Thyroid gland (tissue), 4 donors: ENCODE data around the gene PIK3R5. TPM values are rescaled to one million over a fixed set of nuclear protein-coding genes. Genes with fewer than 3 reads are reported as not detected.

ENCODE experiments used
- DNase-seq, 2 donors: peaks; one replicate each; pipeline ENCODE4 v3.0.0-alpha.2; 2019
- H3K27ac ChIP-seq, 3 donors: fragments of 200-600 bp; sonication (generic); 1 replicate in 2 of 3; 2 replicates in 1 of 3; pipeline ENCODE4 v1.5.1; 2016 to 2019; ENCODE audit warnings: mild to moderate bottlenecking in 1 of 3, moderate library complexity in 1 of 3
- H3K27me3 ChIP-seq: fragments of 200-600 bp; sonication (generic); one replicate; pipeline ENCODE4 v1.5.1; 2019
- H3K36me3 ChIP-seq, 2 donors: fragments of 200-600 bp; sonication (generic); one replicate each; pipeline ENCODE4 v1.5.1; 2016 to 2019
- H3K4me1 ChIP-seq, 2 donors: fragments of 200-600 bp; sonication (generic); one replicate each; pipeline ENCODE4 v1.5.1; 2017 to 2019
- H3K4me3 ChIP-seq, 3 donors: fragments of 200-600 bp; sonication (generic); replicated peaks in 1 of 3; 1 replicate in 2 of 3; 2 replicates in 1 of 3; pipeline ENCODE4 v1.5.1; 2016; ENCODE audit warnings: mild to moderate bottlenecking in 1 of 3
- H3K9me3 ChIP-seq: fragments of 200-600 bp; sonication (generic); one replicate; pipeline ENCODE4 v1.5.1; 2017
- CTCF ChIP-seq, 6 experiments: fragments of 200-600 bp in 3 of 6; fragments of 450-650 bp in 3 of 6; sonication (generic) in 3 of 6; IDR thresholded peaks; one replicate each; pipeline ENCODE4 v1.5.1; 2016 to 2019; ENCODE audit warnings: antibody characterized with exemption in 6 of 6, mild to moderate bottlenecking in 2 of 6, inconsistent platforms in 1 of 6, moderate library complexity in 1 of 6
- POLR2A ChIP-seq, 2 donors: fragments of 450-650 bp; IDR thresholded peaks; one replicate each; pipeline ENCODE4 v1.6.1; 2017; ENCODE audit warnings: antibody characterized with exemption in 2 of 2, mild to moderate bottlenecking in 2 of 2, moderate library complexity in 1 of 2
- WGBS, 2 donors: methylation state at CpG; one replicate each; pipeline ENCODE4 v1.1.5; 2017; 5-methylcytosine and 5-hydroxymethylcytosine counted together
- intact Hi-C: fragments of 100-400 bp; cut with DNase I; formaldehyde crosslinking; loops from one replicate; pipeline ENCODE4 v1.15.1; 2023
- total RNA-seq, 4 donors: library from RNA; depleted of rRNA; stranded (reverse); fragments of >200 nt; gene quantifications; one replicate each; pipeline ENCODE4 v1.2.3, GENCODE V29; 2016

Gene PIK3R5
- total RNA-seq, 4 donors from 2014 or later = 2.3 to 10.6 (median 5.1) TPM

GRCh38 chr17:8831234-8831849, 134.2 kb downstream of the PIK3R5 start:
- intact Hi-C loops = no loop called here

GRCh38 chr17:8830141-8830540, 135.4 kb downstream of the PIK3R5 start:
- Histone ChIP-seq H3K36me3 (no peaks in the 10 kb centered on the region), H3K4me3 (no peak overlapping the region), H3K9me3 (no peaks in the 10 kb centered on the region), H3K4me1 (no peaks in the 10 kb centered on the region), H3K27ac (no peak overlapping the region), H3K27me3 (no peaks in the 10 kb centered on the region)
- DNase-seq = no peak
- no peak for TF ChIP-seq CTCF (IDR thresholded peaks at IDR 0.05)
- TF ChIP-seq POLR2A (IDR thresholded peaks at IDR 0.05) = no peak
- intact Hi-C loops = no loop called here
- WGBS, 2 donors = 85 to 90% methylated on average over 10 of the region's 10 CpGs

More at GRCh38 chr17:8831234-8831849, 134.2 kb downstream of the PIK3R5 start:
- WGBS, 2 donors = 81 to 84% methylated on average over 7 of the region's 7 CpGs
- Histone ChIP-seq H3K27ac (no peak overlapping the region), H3K27me3 (no peaks in the 10 kb centered on the region), H3K4me1 (no peaks in the 10 kb centered on the region), H3K36me3 (no peaks in the 10 kb centered on the region), H3K4me3 (no peak overlapping the region), H3K9me3 (no peaks in the 10 kb centered on the region)
- DNase-seq = no peak
- TF ChIP-seq CTCF (IDR thresholded peaks at IDR 0.05) = no peak

GRCh38 chr17:8829036-8829941, 136.2 kb downstream of the PIK3R5 start:
- Histone ChIP-seq H3K27ac (no peak overlapping the region), H3K27me3 (no peaks in the 10 kb centered on the region), H3K4me3 (no peak overlapping the region), H3K4me1 (no peaks in the 10 kb centered on the region), H3K9me3 (no peaks in the 10 kb centered on the region), H3K36me3 (no peaks in the 10 kb centered on the region)
- TF ChIP-seq CTCF (IDR thresholded peaks at IDR 0.05) (no peak), POLR2A (IDR thresholded peaks at IDR 0.05) (no peak)
- 91 to 95% methylated on average over 16 of the region's 16 CpGs for WGBS, 2 donors
- intact Hi-C loops = no loop called here
- DNase-seq = no peak

Other genes starting within 250 kb of the PIK3R5 start
- gene CCDC42, start 220.9 kb downstream of the PIK3R5 start, total RNA-seq = not detected
- gene SPDYE4, start 207.2 kb downstream of the PIK3R5 start, total RNA-seq = not detected
- 10 to 100 TPM in 2 of 4 donors, 1 to 10 TPM in 2; 2.4 to 18.6 (median 11.8) TPM for gene MFSD6L, start 166.3 kb downstream of the PIK3R5 start, total RNA-seq
- under 1 TPM in 1 of 4 donors, not detected in 3; 0.22 TPM for gene PIK3R6, start 98.0 kb downstream of the PIK3R5 start, total RNA-seq
- gene NTN1, start 55.8 kb upstream of the PIK3R5 start, total RNA-seq = 1 to 10 TPM; 4.1 to 9.2 (median 7.1) TPM